Spleen (tissue), 11 donors: ENCODE results near the gene SIM2. TPM values are rescaled to one million over a fixed set of nuclear protein-coding genes. Genes with fewer than 3 reads are reported as not detected.

Experiments
- DNase-seq: peaks from one replicate; pipeline ENCODE4 v3.0.0-alpha.2; 2020
- H3K27ac ChIP-seq, 8 donors: fragments of 200-600 bp; sonication (generic) in 7 of 8; 1 replicate in 4 of 8; 2 replicates in 4 of 8; pipeline versions ENCODE4 v1.5.0 to v1.8.0; 2016 to 2021; ENCODE audit warnings: inconsistent platforms in 4 of 8, mild to moderate bottlenecking in 4 of 8, moderate library complexity in 1 of 8
- H3K27me3 ChIP-seq, 7 donors: fragments of 200-600 bp; sonication (generic) in 6 of 7; replicated peaks in 1 of 7; 1 replicate in 4 of 7; 2 replicates in 3 of 7; pipeline versions ENCODE4 v1.5.0 to v1.8.0; 2016 to 2021; ENCODE audit warnings: inconsistent platforms in 3 of 7, mild to moderate bottlenecking in 1 of 7
- H3K36me3 ChIP-seq, 6 donors: fragments of 200-600 bp; sonication (generic) in 5 of 6; 1 replicate in 4 of 6; 2 replicates in 2 of 6; pipeline versions ENCODE4 v1.5.0 to v1.8.0; 2016 to 2021; ENCODE audit warnings: inconsistent platforms in 2 of 6
- H3K4me1 ChIP-seq, 6 donors: fragments of 200-600 bp; sonication (generic) in 5 of 6; 1 replicate in 3 of 6; 2 replicates in 3 of 6; pipeline versions ENCODE4 v1.5.0 to v1.8.0; 2016 to 2021; ENCODE audit warnings: inconsistent platforms in 3 of 6
- H3K4me3 ChIP-seq, 8 donors: fragments of 200-600 bp; sonication (generic) in 7 of 8; 1 replicate in 4 of 8; 2 replicates in 4 of 8; pipeline versions ENCODE4 v1.5.0 to v1.8.0; 2016 to 2021; ENCODE audit warnings: inconsistent platforms in 4 of 8, mild to moderate bottlenecking in 4 of 8, moderate library complexity in 2 of 8
- H3K9me3 ChIP-seq, 8 donors: fragments of 200-600 bp; sonication (generic) in 7 of 8; 1 replicate in 4 of 8; 2 replicates in 4 of 8; pipeline versions ENCODE4 v1.5.0 to v1.8.0; 2016 to 2021; ENCODE audit warnings: inconsistent platforms in 4 of 8
- CTCF ChIP-seq, 11 experiments: fragments of 200-600 bp in 7 of 11; fragments of 450-650 bp in 4 of 11; sonication (generic) in 4 of 11; IDR thresholded peaks in 8 of 11; conservative IDR thresholded peaks in 3 of 11; 1 replicate in 7 of 11; 2 replicates in 4 of 11; pipeline versions ENCODE4 v1.4.0 to v1.8.0; 2016 to 2021; ENCODE audit warnings: antibody characterized with exemption in 11 of 11, inconsistent platforms in 4 of 11, mild to moderate bottlenecking in 1 of 11
- POLR2A ChIP-seq, 3 donors: fragments of 450-650 bp; IDR thresholded peaks; one replicate each; pipeline ENCODE4 v1.5.1; 2017; ENCODE audit warnings: antibody characterized with exemption in 3 of 3, mild to moderate bottlenecking in 1 of 3
- POLR2AphosphoS5 ChIP-seq, 3 donors: sonication (generic); formaldehyde crosslinking; IDR thresholded peaks; one replicate each; pipeline ENCODE4 v1.5.1; 2017; ENCODE audit warnings: antibody characterized with exemption in 3 of 3
- WGBS, 5 donors: extraction: QIAGEN DNeasy Blood & Tissue Kit in 3 of 5; methylation state at CpG; one replicate each; pipeline versions ENCODE4 v1.1.5 to v1.1.7; 2013 to 2018; 5-methylcytosine and 5-hydroxymethylcytosine counted together
- intact Hi-C: fragments of 100-400 bp; cut with DNase I; formaldehyde crosslinking; loops from one replicate; pipeline ENCODE4 v1.15.0; 2023; ENCODE audit warnings: low total_unique reads
- polyA plus RNA-seq, 3 donors: library from polyadenylated mRNA; stranded (reverse); fragments of 200-250 nt; gene quantifications; one replicate each; pipeline ENCODE4 v1.2.1, GENCODE V29; 2013
- total RNA-seq, 7 donors: library from RNA; depleted of rRNA in 3 of 7; stranded (reverse); fragments of >200 nt in 3 of 7; fragmentation: NEBNext Ultra II Directional in 4 of 7; extraction: Animal tissue kit (Norgen Biotek cat#: 25700) in 4 of 7; gene quantifications; one replicate each; pipeline versions ENCODE4 v1.1.0 to v1.2.1, GENCODE V29; 2016 to 2021
- donor health status: healthy with polysubstance abuse.
- donor health status: DM: no; HTN: no; CAD: no; lungs with moderate emphysema.
- donor health status: DM: no; HTN: no; CAD: no.
- donor health status: Bipolar disorder and iron deficiency.
- donor health status: healthy.
- donor health status: DM: no; HTN: no; CAD: no.
- donor health status: DM: yes; HTN: yes; CAD: no.

The SIM2 gene
- total and polyA plus RNA-seq, 10 donors = not detected

- intact Hi-C loops = no loop called here
- Histone ChIP-seq H3K9me3 (no peaks in the 10 kb centered on the region), H3K4me1 (peaks cover 14 to 73% (median 60%) of the 10 kb centered on the region in 6 donors), H3K27ac (no peak overlapping the region), H3K4me3 (peak overlapping the region in 3 of 8 donors; percentile 2 to 39 (median 17)), H3K27me3 (peaks cover 26 to 100% (median 96%) of the 10 kb centered on the region in 7 donors), H3K36me3 (no peaks in the 10 kb centered on the region)
- TF ChIP-seq POLR2A (IDR thresholded peaks at IDR 0.05) = no peak
- 4 to 8% (median 5%) methylated on average over 33 to 44 of the region's 44 CpGs for WGBS, 5 donors
- peak; percentile 51 for DNase-seq
Measured at GRCh38 chr21:36708286-36709029, 9.5 kb downstream of the SIM2 start.

- peaks cover 14 to 66% (median 59%) of the 10 kb centered on the region in 6 donors for H3K4me1 ChIP-seq
- no peak for TF ChIP-seq POLR2AphosphoS5 (IDR thresholded peaks at IDR 0.05)
- TF ChIP-seq CTCF (IDR thresholded peaks at IDR 0.05 in 8 of 11, conservative IDR thresholded peaks at IDR 0.05 in 3 of 11) = no peak
- TF ChIP-seq POLR2A (IDR thresholded peaks at IDR 0.05) = no peak
- no peak overlapping the region for H3K27ac ChIP-seq
- no peaks in the 10 kb centered on the region for H3K36me3 ChIP-seq
- peaks cover 26 to 100% (median 92%) of the 10 kb centered on the region in 7 donors for H3K27me3 ChIP-seq
- DNase-seq = peak; percentile 54
- no peaks in the 10 kb centered on the region for H3K9me3 ChIP-seq
- peak overlapping the region in 2 of 8 donors; percentile 17 to 39 for H3K4me3 ChIP-seq
- intact Hi-C loops = no loop called here
- 4 to 9% (median 7%) methylated on average over 23 to 55 of the region's 55 CpGs for WGBS, 5 donors
Measured at GRCh38 chr21:36709030-36709867, 10.3 kb downstream of the SIM2 start.

- intact Hi-C loops = no loop called here
- peaks cover 26 to 100% (median 88%) of the 10 kb centered on the region in 7 donors for H3K27me3 ChIP-seq
- peak; percentile 56 for DNase-seq
- peaks cover 12 to 58% (median 51%) of the 10 kb centered on the region in 6 donors for H3K4me1 ChIP-seq
- no peaks in the 10 kb centered on the region for H3K9me3 ChIP-seq
- 9 to 12% (median 10%) methylated on average over 34 to 38 of the region's 38 CpGs for WGBS, 5 donors
- TF ChIP-seq POLR2AphosphoS5 (IDR thresholded peaks at IDR 0.05) = no peak
- TF ChIP-seq POLR2A (IDR thresholded peaks at IDR 0.05) = no peak
- no peak for TF ChIP-seq CTCF (IDR thresholded peaks at IDR 0.05 in 8 of 11, conservative IDR thresholded peaks at IDR 0.05 in 3 of 11)
- no peaks in the 10 kb centered on the region for H3K36me3 ChIP-seq
- no peak overlapping the region for H3K27ac ChIP-seq
- no peak overlapping the region for H3K4me3 ChIP-seq
Measured at GRCh38 chr21:36709868-36710728, 11.2 kb downstream of the SIM2 start.

GRCh38 chr21:36710729-36711048 is 11.8 kb downstream of the SIM2 start:
- WGBS, 5 donors = 4 to 12% (median 5%) methylated on average over 11 to 13 of the region's 13 CpGs
- no peaks in the 10 kb centered on the region for H3K36me3 ChIP-seq
- TF ChIP-seq CTCF (IDR thresholded peaks at IDR 0.05 in 8 of 11, conservative IDR thresholded peaks at IDR 0.05 in 3 of 11) = no peak
- no peak for TF ChIP-seq POLR2AphosphoS5 (IDR thresholded peaks at IDR 0.05)
- no peak for TF ChIP-seq POLR2A (IDR thresholded peaks at IDR 0.05)
- peaks cover 26 to 100% (median 82%) of the 10 kb centered on the region in 7 donors for H3K27me3 ChIP-seq
- H3K4me1 ChIP-seq = peaks cover 9 to 52% (median 45%) of the 10 kb centered on the region in 6 donors
- intact Hi-C loops = no loop called here
- DNase-seq = peak; percentile 58
- H3K27ac ChIP-seq = no peak overlapping the region
- H3K4me3 ChIP-seq = no peak overlapping the region
- H3K9me3 ChIP-seq = no peaks in the 10 kb centered on the region
